ENCODE data around the gene PNMT.

Gene PNMT

DNA sequence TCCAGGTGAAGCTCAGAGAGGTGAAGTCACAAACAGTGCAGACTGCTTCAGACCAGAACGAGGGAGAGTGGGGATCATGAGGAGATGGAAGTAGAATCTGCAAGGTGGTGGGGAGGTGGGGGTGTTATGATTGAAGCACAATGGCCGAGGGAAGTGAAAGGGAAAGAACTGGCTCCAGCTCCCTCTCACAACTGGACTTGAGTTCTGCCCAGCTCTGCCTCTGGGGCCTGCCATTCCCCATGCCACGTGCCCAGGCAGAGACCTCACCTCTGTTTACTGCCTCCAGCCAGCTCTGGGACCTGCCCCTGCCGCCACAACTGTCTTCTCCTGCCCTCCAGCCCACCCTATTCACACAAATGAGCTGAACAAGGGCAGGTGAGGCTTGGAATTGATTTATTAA, 2.5 kb downstream of the PNMT start:
- no peak for DNase-seq

DNA sequence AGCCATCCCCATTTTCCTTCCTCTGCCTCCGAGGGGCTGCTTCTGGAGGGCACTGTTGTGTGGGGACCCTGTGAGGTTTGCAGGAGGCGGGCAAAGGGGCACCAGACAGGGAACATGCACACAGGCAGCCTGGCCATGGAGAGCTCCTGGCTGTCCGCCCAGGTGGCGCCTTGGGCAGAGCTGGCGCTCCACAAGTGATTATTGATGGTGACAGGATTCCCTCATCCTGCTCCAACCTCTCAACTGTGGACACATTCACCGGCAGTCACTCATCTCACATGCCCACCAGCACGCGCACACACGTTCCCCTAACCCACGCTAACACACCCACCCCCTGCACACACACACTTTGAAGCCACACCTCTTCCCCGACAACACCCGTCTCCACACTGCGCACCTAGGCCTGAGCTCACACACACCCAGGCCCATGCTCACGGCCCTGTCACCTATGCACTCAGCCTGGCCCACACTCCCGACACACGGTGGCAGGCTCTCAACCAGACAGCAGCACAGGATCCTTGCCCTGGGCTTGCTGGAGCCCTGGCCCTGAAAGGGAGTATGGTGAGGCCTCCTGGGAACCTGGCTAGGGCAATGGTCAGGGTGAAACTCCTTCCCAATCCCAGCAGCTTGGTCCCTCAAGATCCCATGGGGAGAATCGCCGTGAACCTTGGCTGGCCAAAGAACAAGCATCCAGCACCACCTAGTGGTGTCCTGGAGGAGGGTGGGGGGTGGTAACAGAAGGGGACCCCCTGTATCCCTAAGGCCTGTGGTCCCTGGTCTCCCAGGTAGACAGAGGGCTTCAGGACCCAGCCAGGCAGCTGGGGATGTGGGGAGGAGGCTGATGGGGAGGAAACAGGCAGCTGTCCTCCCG, 3.6 kb downstream of the PNMT start:
- DNase-seq, result peak in 1 of 2 donors; percentile 9

DNA sequence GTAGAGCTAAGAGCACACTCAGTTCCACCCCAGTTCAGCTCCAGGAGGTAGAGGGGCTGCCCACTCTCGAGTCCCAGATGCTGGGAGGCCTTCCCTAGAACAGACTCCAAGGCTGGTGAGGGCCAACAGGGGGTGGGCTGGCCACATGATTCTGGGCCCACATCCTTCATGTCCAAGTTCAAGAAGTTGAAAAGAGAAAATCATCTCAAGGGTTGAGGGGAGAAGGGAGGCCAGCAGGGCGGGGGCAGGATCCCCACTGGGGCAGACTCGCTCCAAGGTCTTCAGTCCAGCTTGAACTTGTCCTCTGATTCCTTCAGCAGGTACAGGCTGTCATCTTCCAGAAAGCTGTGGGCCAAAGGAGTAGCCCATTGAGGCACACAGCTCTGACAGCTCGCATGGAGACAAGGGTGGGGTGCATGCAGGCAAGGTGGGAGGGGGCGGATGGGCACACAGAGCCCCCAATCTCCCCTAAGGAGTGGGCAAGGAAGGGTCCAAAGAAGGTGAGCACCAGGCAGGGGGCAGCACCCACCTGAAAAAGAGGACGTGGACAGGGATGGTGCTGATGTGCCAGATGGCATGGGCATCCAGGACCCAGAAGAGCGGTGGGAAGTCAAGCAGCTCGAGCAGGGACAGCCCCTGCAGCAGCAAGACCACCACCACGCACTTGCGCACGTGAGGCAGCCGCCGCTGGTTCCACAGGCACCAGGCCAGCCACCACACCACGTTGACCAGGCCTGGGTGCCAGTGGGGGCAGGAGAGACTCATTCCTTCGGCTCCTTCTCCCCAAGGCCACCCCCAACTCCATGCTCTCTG, 4.5 kb downstream of the PNMT start:
- no peak for DNase-seq

DNA sequence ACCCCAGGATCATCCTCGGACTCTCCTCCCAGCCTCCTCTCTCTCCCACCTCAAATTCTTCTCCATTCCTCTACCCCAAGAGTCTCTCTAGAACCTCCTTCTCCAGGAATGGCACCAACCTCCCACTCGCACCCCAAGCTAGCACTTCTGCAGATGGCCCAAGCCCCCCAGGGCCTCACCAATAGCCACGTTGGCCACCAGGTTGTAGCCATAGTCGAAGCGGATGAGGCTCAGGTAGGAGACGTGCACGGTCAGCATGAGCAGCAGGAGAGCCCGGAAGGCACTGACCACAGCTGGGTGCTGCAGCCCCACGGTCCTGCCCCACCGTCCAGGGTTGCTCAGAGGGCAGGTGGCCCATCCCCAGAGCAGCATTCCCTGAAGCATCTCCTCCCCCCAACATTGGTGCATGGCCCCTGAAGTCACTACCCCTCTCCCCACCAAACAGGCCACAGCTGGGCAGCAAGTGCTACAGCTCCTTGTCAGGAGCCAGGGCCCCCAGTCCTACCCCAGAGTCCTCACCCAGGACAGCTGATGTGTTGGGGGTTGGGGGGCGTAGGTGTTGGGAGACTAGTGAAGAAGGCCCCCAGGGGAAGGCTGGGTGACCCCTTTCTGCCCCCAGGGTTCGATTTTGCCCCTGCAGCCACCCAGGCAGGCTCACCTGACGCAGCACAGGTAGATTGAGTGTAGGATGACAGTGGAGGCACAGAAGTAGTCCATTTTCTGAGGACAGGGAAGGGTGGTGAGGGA, 5.3 kb downstream of the PNMT start:
- no peak for DNase-seq

DNA sequence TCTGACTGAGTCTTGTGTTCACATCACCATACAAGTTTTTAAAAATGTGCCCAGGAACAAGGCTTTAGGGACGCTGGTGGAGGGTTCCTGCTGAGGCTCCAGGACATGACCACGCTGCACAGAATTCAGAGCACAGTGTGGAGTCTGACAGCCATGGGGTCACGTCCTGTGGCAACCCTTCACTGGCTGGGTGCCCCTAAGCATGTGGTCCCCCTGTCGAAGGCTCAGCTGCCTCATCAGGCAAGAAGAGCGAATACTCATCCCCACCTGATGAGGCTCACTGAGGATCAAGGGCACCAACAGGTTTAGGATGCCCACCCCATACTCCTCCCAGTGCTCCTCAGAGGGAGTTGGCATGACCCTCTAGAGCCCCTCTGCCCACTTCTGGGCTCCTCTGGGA, 5.9 kb downstream of the PNMT start:
- DNase-seq, result no peak

DNA sequence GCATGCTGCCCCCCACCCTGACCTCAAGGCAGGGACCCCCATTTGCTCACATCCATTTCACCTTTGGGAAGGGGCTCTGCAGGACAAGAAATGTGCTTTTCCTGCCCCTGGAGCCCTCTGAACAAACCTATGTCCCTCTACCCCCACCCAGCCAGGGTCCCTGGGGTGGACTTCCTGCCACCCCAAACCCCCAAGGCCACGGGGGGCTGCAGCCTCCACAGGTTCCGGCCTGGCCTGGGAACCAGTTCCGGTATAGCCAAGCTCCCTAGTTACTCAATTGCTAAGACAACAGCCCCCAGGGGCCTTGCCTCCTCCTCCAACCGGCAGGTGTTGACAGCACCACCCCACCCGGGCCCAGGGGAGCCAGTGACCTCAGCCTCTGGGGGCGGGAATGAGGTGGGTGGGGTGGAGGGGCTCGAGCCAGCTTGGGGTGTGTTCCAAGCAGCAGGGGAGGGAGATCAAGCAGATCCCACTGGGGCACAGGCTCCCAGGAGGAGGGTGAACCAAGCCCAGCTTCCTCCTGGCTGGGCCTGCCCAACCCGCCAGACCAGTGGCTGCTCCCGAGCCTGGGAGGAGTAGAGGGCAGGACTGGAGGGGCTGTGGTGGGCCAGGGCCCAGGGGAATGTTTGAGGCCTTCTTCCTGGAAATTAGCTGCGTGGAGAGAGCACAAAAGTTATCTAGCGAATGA, 6.6 kb downstream of the PNMT start:
- peak in 1 of 2 donors; percentile 26 for DNase-seq

DNA sequence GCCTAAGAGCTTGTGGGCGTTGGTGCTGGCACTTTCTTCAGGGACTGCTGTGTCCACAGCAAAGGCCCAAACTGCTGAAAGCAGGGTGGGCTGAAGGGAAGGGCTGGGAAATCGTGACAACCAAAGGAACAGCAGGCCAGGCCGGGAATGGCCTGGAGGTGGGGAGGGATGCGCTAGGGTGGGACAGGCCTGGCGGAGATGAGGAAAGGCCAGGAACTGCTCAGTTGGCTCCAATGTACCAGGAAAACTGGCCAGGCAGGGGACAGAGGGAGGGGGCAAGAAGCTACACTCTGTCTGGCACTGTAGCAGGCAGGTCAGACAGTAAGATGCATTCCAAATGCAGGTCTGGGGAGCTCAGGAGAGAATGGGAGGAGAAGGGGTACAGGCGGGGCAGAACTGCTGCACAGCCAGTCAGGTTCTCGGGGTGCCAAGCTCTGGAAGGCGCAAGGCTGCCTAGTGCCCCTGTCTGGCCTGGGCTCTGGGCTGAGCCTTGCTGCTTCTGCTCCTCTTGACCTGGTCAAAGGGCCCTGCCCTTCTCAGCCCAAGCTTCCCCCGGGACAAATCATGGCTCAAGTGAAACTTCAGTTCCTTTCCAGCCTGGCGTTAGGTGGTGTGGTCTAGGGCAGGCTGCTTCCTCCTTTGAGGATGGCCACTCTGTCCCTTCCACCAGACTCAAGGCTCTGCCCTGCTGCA, 7.3 kb downstream of the PNMT start:
- DNase-seq, result no peak

DNA sequence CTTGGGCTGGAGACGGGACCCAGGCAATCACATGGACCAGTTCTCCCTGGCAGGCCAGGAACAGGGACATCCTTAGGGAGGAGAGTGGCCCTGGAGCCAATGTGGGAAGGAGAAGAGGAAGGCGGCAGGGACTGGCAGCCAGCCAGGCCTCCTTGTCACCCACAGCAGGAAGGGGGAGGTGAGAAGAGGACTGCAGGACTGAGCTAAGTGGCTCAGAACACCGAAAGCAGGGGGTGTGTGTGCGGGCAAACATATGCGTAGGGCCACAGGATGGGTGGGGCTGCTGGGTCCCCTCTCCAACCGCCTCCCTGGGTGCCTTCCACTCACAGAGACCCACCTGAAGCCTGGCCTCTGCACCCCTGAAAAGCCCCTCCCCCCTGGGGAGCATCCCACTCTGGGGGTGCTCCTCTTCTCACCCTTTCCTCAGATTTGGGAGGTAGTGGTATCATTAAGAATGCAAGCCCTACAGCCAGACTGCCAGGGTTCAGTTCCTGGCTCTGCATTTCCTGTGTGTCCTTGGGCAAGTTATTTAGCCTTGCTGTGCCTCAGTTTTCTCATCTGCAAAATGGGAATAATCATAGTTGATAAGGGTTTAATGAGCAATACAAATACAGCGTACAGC, 8.1 kb downstream of the PNMT start:
- DNase-seq, result peak; percentile 70 to 71

DNA sequence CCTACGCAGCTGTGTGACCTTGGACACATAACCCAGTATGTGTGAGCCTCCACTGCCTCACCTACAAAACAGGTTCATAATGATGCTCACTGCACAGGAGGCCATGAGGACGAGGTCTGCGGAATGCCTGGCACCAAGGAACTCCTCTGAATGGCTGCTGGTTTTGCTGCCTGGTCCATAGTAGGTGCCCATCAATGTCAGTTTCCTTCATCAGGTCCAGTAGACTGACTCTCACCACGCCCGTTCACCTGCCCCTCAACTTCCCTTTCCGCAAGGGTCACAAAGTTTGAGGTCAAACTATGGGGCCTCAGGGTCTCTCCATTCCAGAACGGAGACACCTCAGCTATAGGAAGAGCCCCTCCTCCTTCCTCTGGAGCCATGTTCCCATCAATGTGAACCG, 8.8 kb downstream of the PNMT start:
- DNase-seq, result no peak

DNA sequence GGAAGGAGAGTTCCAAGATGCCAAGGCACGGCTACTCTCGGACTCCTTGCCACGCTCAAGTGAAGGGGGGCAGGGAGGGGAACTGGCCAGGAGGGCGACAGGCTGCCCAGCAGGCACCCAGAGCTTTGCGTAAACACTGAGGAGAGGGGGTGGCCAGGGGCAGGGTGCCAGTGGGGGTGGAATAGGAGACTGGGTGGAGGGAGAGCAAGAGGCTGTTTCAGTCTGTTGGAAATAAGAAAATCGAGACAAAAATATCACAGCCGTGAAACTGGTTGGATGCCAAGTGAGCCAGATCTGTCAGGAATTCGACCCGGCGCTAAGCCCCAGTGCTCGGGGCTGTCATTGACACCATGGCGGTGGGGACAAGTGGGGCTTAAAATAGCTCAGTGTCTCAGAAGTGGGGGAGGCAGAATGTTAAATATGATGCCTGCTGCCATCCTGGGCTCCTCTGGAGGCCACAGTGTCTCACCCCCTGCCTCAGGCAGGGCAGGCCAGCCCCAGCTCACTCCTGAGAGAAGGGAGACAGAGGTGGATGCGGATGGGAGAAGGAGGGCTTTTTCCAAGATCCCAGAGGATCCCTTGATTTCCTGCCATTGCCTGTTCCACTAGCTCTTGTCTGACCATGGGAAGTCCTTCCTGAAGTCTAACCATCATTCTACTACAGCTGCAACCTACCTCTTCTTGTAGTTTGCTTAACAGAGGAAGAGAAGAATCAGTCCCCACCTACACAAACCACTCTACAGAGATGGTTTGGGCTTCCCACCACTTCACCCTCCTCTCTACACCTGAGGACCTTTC, 9.5 kb downstream of the PNMT start:
- no peak for DNase-seq

DNA sequence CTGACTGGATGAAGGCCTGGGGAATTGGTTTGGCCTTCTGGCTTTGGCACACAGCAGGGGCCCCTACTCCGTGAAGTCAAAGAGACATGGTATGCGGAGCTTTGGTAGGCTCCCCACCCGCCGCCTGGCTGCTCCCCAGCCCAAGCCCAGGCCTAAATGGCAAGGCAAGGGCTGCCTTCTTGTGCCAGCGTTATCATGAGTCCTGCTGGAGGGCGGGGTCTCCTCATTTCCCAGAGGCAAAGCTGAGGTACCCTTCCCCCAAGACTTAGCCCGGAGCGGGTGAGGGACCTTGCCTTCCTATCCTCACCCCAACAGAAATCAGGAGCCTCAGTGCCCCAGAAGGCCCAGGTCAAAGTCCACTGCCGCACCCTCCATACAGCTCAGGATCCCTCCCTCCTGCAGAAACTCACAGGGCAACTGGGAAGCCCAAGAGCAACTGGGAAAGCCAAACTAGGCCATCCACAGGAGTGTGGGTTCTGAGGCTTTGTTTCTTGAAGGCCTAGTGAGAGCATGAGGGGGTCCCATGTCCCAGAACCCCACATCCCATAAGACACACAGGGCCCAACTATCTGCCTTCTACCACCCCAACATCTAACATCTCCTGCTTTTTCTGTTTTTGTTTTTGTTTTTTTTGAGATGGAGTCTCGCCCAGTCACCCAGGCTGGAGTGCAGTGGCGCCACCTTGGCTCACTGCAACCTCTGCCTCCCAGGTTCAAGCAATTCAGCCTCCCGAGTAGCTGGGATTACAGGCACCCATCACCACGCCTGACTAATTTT, 10.3 kb downstream of the PNMT start:
- no peak for DNase-seq

DNA sequence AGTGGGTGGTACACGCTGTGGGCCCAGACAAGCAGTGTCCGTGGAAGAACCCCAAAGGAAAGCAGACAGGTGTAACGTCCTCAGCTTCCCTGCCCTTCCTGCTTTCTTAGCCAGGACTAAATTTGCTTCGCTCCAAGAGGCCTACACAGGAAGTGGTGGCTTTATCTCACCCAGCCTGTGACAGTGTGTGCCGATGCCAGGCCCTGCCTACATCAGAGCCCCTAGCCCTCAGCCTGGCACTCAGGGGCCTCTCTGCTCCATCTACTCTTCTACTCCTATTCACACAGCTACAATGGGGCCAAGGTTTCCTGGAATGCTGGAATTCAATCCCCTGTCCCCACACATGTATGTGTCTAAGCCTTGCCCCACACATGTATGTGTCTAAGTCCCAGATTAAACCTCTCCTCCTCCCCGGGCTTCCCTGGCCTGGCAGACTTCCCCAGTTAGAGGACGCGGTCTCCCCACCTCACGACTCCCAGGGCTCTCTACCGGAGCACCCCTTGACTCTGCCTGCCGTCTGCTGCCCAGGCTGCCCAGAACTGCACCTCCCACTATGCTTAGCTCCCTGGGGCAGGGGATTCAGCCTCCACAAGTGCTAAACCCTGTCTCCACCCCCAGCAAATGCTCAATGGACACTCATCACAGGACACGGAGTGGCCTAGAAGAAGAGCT, 11.4 kb downstream of the PNMT start:
- peak; percentile 63 for DNase-seq

DNA sequence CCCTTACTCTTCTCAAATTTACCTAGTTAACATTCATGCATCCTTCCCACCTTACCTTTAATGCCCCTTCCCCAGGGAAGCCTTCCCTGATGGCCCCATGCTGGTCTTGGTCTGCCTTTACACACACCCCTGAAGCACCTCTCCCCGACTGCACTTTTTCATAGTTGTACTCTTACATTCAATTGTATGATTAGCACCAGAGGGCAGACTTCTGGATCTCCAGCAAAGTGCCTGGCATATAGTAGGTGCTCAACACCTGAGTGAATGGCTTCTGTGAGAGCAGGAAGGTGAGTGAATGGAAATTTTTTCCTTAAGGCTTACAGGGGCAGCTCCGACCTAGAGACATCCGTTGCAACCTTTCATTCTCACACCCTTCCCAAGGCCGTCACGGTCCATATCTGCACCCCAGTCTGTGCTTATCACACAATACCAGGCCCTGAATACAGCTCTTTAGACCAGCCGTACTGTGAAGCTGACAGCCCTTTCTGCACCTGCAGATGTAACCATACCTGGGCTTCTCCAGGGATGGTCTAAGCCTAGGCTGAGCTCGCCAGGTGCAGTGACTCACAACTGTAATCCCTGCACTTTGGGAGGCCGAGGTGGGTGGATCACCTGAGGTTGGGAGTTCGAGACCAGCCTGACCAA, 15.2 kb downstream of the PNMT start:
- DNase-seq, result no peak

DNA sequence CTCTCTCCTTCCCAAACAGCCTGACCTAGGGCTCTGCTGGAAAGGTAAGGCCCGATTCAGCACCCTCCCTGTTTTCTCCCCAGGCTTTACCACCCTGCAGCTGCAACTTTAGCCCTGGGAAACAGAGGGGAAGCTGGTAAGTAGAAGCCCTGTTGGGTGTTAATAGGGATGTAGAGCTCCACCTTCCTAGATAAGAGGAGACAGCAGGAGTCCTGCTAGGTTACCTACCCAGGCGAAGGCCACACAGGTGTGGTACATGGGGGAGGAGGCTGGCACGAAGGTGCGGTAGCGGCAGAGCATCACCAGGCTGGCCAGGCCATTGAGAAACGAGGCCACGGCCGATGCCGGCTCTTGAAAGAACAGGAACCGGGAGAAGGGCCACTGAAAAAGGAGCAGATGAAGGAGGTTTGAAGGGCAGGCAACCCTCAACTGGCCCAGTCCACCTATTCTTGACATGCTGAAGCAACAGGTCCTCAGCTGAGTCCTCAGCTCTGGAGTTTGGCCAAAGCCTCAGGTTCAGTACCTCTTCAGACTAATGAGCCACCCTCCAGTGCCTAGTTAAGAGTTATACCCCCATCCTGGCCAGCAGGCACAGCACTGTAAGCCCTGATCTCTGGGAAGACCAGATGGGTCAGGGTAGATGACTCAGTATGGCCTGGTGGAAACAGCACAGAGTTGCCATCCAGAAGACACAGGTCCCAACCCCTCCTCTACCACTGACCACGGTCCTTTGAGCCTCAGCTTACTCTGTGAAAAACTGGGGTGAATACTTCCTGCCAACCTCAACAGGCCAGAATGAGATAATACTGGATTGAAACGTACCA, 16.3 kb downstream of the PNMT start:
- no peak for DNase-seq

DNA sequence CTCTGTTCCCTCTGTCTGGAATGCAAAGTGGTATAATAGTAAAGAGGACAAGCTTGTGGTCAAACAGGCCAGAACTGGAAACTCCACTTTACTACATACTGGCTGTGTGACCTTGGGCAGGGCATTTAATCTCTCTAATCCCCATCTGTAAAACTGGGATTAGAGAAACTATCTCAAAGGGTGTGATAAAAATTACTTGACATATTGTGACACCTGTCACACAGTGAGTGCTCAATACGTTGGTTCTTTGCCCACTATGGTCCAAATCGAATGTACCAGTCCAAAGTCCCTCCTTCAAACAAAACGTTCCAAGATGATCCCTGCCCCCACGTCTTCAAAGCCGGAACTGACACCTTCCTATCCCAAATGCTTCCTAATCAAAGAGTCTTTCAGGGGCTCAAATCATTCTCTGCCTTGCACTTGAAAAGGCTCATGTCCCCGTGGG, 18.9 kb downstream of the PNMT start:
- no peak for DNase-seq

DNA sequence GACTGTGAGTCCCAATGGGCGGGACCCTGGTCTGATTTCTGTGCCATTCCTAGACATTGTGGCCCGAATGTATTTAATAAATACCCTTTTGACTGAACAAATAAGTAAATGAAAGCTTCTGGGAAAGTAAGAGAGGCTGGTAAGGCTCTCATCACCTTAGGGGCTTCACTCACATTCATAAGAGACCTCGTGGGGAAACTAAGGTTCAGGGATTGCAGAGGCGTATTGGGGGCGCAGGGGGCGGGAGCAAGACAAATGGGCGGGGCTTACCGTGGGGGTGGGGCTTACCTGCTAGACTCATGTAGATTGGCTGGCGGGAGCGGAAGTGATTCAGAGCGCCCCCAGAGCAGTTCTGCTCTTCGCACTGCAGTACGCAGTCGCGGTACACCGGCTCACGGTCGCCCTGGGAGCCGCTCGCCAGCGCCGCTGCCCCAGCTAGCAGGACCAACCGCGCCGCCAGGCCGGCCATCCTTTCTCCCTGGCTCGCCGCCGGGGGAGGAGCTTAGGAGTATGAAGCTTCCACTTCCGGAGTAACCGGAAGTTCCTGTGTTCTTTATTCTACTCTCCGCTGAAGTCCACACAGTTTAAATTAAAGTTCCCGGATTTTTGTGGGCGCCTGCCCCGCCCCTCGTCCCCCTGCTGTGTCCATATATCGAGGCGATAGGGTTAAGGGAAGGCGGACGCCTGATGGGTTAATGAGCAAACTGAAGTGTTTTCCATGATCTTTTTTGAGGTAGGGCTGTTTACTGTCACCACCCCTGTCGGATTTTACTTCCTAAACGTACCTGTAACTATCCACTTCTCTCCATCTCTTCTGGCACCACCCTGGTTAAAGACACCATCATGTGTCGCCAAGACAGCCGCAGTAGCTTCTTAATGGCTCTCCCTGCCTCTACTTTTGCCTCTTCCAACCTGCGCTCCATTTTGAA, 19.6 kb downstream of the PNMT start, which contains the start of gene PGAP3:
Gene PGAP3, minus strand, starts transcription at position 512 of the 929 bp plus-strand sequence. Its CDS starts 43 bp downstream, at position 469.
- peak; percentile 85 to 90 for DNase-seq

DNA sequence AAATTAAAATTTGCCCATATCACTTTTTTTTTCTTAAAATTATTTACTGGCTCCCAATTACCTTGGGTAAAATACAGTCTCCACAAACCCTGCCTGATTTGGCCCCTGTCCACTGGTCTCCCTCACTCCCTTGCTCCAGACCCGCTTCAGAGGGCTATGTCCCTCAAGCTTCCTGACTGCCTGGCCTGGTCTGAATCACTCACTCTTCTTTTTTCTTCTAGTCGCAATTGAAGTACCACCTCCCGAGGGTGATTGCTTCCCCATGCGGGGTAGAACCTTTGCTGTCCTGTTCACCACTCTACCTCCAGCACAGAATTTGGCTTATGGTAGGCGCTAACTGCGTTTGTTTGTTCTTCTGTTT, 20.2 kb downstream of the PNMT start:
- no peak for DNase-seq
